Measurements from ENCODE around the gene TTC28.

Gene TTC28

GRCh38 chr22:28139961-28140360, 539.7 kb downstream of the TTC28 start:
- no peak for TF ChIP-seq CTCF (IDR thresholded peaks at IDR 0.05; ENCODE audit: borderline replicate concordance, insufficient read depth, low read depth, low read length)
- H3K4me3 ChIP-seq (ENCODE audit: low read depth, low read length), result no peak overlapping the region

GRCh38 chr22:28139516-28139915, 540.1 kb downstream of the TTC28 start:
- no peak overlapping the region for H3K4me3 ChIP-seq (ENCODE audit: low read depth, low read length)
- no peak for TF ChIP-seq CTCF (IDR thresholded peaks at IDR 0.05; ENCODE audit: borderline replicate concordance, insufficient read depth, low read depth, low read length)

- no peak overlapping the region for H3K4me3 ChIP-seq (ENCODE audit: low read depth, low read length)
- no peak for TF ChIP-seq CTCF (IDR thresholded peaks at IDR 0.05; ENCODE audit: borderline replicate concordance, insufficient read depth, low read depth, low read length)
These were observed 542.6 kb downstream of the TTC28 start for GRCh38 chr22:28137036-28137435.

- no peak overlapping the region for H3K4me3 ChIP-seq (ENCODE audit: low read depth, low read length)
- no peak for TF ChIP-seq CTCF (IDR thresholded peaks at IDR 0.05; ENCODE audit: borderline replicate concordance, insufficient read depth, low read depth, low read length)
These were observed 547.2 kb downstream of the TTC28 start for GRCh38 chr22:28132466-28132865.

- no peak overlapping the region for H3K4me3 ChIP-seq (ENCODE audit: low read depth, low read length)
- no peak for TF ChIP-seq CTCF (IDR thresholded peaks at IDR 0.05; ENCODE audit: borderline replicate concordance, insufficient read depth, low read depth, low read length)
These were observed 550.2 kb downstream of the TTC28 start for GRCh38 chr22:28129319-28129962.

- TF ChIP-seq CTCF (IDR thresholded peaks at IDR 0.05; ENCODE audit: borderline replicate concordance, insufficient read depth, low read depth, low read length), result no peak
- no peak overlapping the region for H3K4me3 ChIP-seq (ENCODE audit: low read depth, low read length)
These were observed 550.8 kb downstream of the TTC28 start for GRCh38 chr22:28128827-28129226.

- no peak for TF ChIP-seq CTCF (IDR thresholded peaks at IDR 0.05; ENCODE audit: borderline replicate concordance, insufficient read depth, low read depth, low read length)
- no peak overlapping the region for H3K4me3 ChIP-seq (ENCODE audit: low read depth, low read length)
These were observed 553.8 kb downstream of the TTC28 start for GRCh38 chr22:28125799-28126198.

Data from GM12875 (cell line).